ENCODE data around the gene GADD45A.

GRCh38 chr1:67685067-67685557, at the start of gene GADD45A:
- TF ChIP-seq CTCF (IDR thresholded peaks at IDR 0.05): no peak
- no peak for TF ChIP-seq EZH2 (IDR thresholded peaks at IDR 0.05)
